Heart left ventricle (tissue), 13 donors: ENCODE measurements around the gene PNPLA1.

Source experiments
- CTCF ChIP-seq, 12 donors: fragments of 200-600 bp; sonication (generic) in 4 of 12; IDR thresholded peaks; one replicate each; pipeline versions ENCODE4 v1.5.0 to v1.8.0; 2018 to 2022; ENCODE audit warnings: antibody characterized with exemption in 12 of 12, mild to moderate bottlenecking in 5 of 12
- POLR2A ChIP-seq, 2 donors: fragments of 450-650 bp; IDR thresholded peaks; one replicate each; pipeline ENCODE4 v1.6.1; 2017; ENCODE audit warnings: antibody characterized with exemption in 2 of 2, mild to moderate bottlenecking in 2 of 2, moderate library complexity in 2 of 2
- donor health status: ischemic (EF 13 %, LVEDD 7.1; RV severe dilation, severe dysfunction).
- donor health status: DM: no; HTN: yes; CAD: no.
- donor health status: DM: no; HTN: no; CAD: no.
- donor health status: ischemic (EF 25% LVEDD 6.9; RV normal size, moderate dysfunction).
- donor health status: ischemic (EF 25% LVEDD 5.7; RV mildly dilated, moderate dysfunction).
- donor health status: ischemic (EF 35%, LVEDD 5.7; RV mildly dilated, moderate dysfunction).
- donor health status: nonischemic (EF 11% LVEDD 7.7; RV severe dilation, severe dysfunction).
- donor health status: DM: yes; HTN: yes; CAD: no.
- donor health status: PGD.
- donor health status: ischemic (EF 29% LVEDD 5.4; RV normal size, mild dysfunction).
- donor health status: nonischemic (EF 23%, LVEDD 6.1; RV moderate dilation, normal function).

GRCh38 chr6:36224918-36225461 lies 44.9 kb upstream of the PNPLA1 start:
- TF ChIP-seq CTCF (IDR thresholded peaks at IDR 0.05) (no peak), POLR2A (IDR thresholded peaks at IDR 0.05) (no peak)
